Thoracic aorta (tissue), 2 donors: ENCODE measurements around the gene LRRFIP2. TPM values are rescaled to one million over a fixed set of nuclear protein-coding genes. Genes with fewer than 3 reads are reported as not detected.
"Not testable (repeated sequence)": the region's sequence is repeated elsewhere in the genome, so short reads cannot be mapped to it uniquely, and the experiment has no call there.

Experiments used
- ATAC-seq: fragments of 150-250 bp; one replicate; pipeline ENCODE4 v1.8.0; 2017; ENCODE audit warnings: low read depth; ENCODE audit not compliant: insufficient number of reproducible peaks, low FRiP score
- DNase-seq: peaks from one replicate; pipeline ENCODE4 v3.0.0-alpha.2; 2020; ENCODE audit warnings: low spot score
- H3K27ac ChIP-seq, 2 donors: fragments of 200-600 bp; sonication (generic); 1 replicate in 1 of 2; 2 replicates in 1 of 2; pipeline ENCODE4 v1.5.1; 2016; ENCODE audit warnings: mild to moderate bottlenecking in 2 of 2, moderate library complexity in 2 of 2
- H3K27me3 ChIP-seq: fragments of 200-600 bp; sonication (generic); replicated peaks from 2 replicates; pipeline ENCODE4 v1.6.0; 2016; ENCODE audit warnings: mild to moderate bottlenecking; ENCODE audit not compliant: insufficient read depth
- H3K36me3 ChIP-seq: fragments of 200-600 bp; sonication (generic); one replicate; pipeline ENCODE4 v1.5.1; 2016
- H3K4me1 ChIP-seq, 2 donors: fragments of 200-600 bp; sonication (generic); 1 replicate in 1 of 2; 2 replicates in 1 of 2; pipeline versions ENCODE4 v1.5.1 to v1.6.0; 2016; ENCODE audit warnings: low read depth in 2 of 2, mild to moderate bottlenecking in 1 of 2; ENCODE audit not compliant: control insufficient read depth in 1 of 2
- H3K4me3 ChIP-seq: fragments of 200-600 bp; sonication (generic); 2 replicates; pipeline ENCODE4 v1.5.1; 2016; ENCODE audit warnings: mild to moderate bottlenecking
- H3K9me3 ChIP-seq: fragments of 200-600 bp; sonication (generic); 2 replicates; pipeline ENCODE4 v1.5.1; 2016
- CTCF ChIP-seq: fragments of 200-600 bp; sonication (generic); IDR thresholded peaks from one replicate; pipeline ENCODE4 v1.5.1; 2019; ENCODE audit warnings: antibody characterized with exemption
- total RNA-seq, 2 donors: library from RNA; depleted of rRNA; stranded (reverse); fragments of >200 nt; gene quantifications; one replicate each; pipeline versions ENCODE4 v1.1.0 to v1.2.3, GENCODE V29; 2016

Gene LRRFIP2
- total RNA-seq, 2 donors from 2014 or later: 98.8 to 123 TPM

GRCh38 chr3:37056826-37057225 is 117.6 kb downstream of the LRRFIP2 start:
- ATAC-seq (no peak), DNase-seq (no peak)
- no peaks in the 10 kb centered on the region for H3K27me3 ChIP-seq
- TF ChIP-seq CTCF: no peak
- no peak overlapping the region for H3K4me3 ChIP-seq
- peaks cover 42 to 59% of the 10 kb centered on the region in 2 donors for H3K4me1 ChIP-seq
- H3K9me3 ChIP-seq: no peaks in the 10 kb centered on the region
- H3K36me3 ChIP-seq: peaks cover 21% of the 10 kb centered on the region
- H3K27ac ChIP-seq: peak overlapping the region; percentile 52 to 86

- not testable (repeated sequence) for H3K27me3 ChIP-seq, ATAC-seq, H3K4me3 ChIP-seq, DNase-seq, H3K9me3 ChIP-seq
- Histone ChIP-seq H3K4me1 (peaks cover 46 to 74% of the 10 kb centered on the region in 2 donors), H3K36me3 (peaks cover 28% of the 10 kb centered on the region), H3K27ac (peak overlapping the region; percentile 52 to 86)
Observed at GRCh38 chr3:37055077-37055476, 119.3 kb downstream of the LRRFIP2 start.

GRCh38 chr3:37054370-37054769 is 120.0 kb downstream of the LRRFIP2 start:
- peaks cover 35% of the 10 kb centered on the region for H3K36me3 ChIP-seq
- no peak for TF ChIP-seq CTCF
- peaks cover 50 to 81% of the 10 kb centered on the region in 2 donors for H3K4me1 ChIP-seq

GRCh38 chr3:37053753-37054152 is 120.6 kb downstream of the LRRFIP2 start:
- Histone ChIP-seq H3K36me3 (peaks cover 38% of the 10 kb centered on the region), H3K4me3 (no peak overlapping the region), H3K9me3 (no peaks in the 10 kb centered on the region), H3K27ac (peak overlapping the region; percentile 56 to 85), H3K27me3 (no peaks in the 10 kb centered on the region), H3K4me1 (peaks cover 52 to 88% of the 10 kb centered on the region in 2 donors)
- DNase-seq (no peak), ATAC-seq (no peak)
- TF ChIP-seq CTCF: no peak

More at GRCh38 chr3:37054370-37054769, 120.0 kb downstream of the LRRFIP2 start:
- H3K27me3 ChIP-seq: no peaks in the 10 kb centered on the region
- H3K9me3 ChIP-seq: no peaks in the 10 kb centered on the region
- ATAC-seq: peak; percentile 97
- H3K27ac ChIP-seq: peak overlapping the region; percentile 56 to 86
- no peak for DNase-seq
- H3K4me3 ChIP-seq: no peak overlapping the region

DNA sequence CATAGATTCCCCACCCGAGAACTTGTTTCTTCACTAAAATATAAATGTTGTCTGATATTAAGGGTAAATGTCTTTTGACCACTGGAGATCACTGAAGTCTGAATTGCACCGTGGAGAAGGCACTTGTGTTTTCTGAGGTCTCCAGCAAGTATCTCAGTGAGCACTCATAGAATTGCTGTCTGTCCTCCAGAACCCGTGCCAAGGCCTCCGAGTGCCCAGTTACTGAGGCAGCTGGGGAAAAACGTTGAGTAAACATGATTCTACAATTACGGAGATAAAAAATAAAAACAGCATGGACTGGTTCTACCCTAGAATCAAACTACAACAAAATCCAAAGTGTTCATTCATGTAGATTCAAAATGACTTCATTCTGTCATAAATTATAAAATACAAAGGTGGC is 121.0 kb downstream of the LRRFIP2 start:
- H3K4me1 ChIP-seq: peaks cover 52 to 92% of the 10 kb centered on the region in 2 donors
- no peaks in the 10 kb centered on the region for H3K27me3 ChIP-seq
- ATAC-seq: no peak
- no peak overlapping the region for H3K4me3 ChIP-seq
- no peaks in the 10 kb centered on the region for H3K9me3 ChIP-seq
- H3K27ac ChIP-seq: peak overlapping the region; percentile 56 to 85
- H3K36me3 ChIP-seq: peaks cover 38% of the 10 kb centered on the region
- TF ChIP-seq CTCF: no peak
- DNase-seq: no peak

DNA sequence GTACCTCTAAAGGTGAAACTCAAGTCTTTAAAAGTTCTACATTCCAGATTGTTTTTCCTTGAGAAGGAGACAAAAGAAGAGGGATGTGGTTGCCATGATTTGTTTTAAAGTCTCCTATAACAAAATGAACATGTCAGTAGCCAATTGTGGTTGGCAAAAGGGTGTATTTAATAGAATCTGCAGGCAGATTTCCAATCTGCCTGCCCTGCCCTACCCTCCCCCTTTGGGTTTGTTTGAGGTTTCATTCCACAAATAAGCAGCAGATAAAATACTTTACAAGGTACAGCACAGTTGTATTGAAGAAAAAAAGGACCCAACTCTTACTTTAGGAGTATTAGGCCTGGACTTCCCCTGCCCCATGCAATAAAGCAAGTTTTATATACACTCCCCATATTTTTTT is 121.5 kb downstream of the LRRFIP2 start:
- H3K36me3 ChIP-seq: peaks cover 38% of the 10 kb centered on the region
- no peaks in the 10 kb centered on the region for H3K27me3 ChIP-seq
- ATAC-seq (no peak), DNase-seq (no peak)
- no peaks in the 10 kb centered on the region for H3K9me3 ChIP-seq
- H3K27ac ChIP-seq: peak overlapping the region; percentile 56 to 85
- no peak overlapping the region for H3K4me3 ChIP-seq
- H3K4me1 ChIP-seq: peaks cover 52 to 89% of the 10 kb centered on the region in 2 donors
- no peak for TF ChIP-seq CTCF
